DMS114 treated with DMSO at 0.1 percent for 48 hours (cell line): ENCODE data around the gene DMKN.

ENCODE experiments used
- DNase-seq: peaks from one replicate; lab custom pipeline; 2025; ENCODE audit not compliant: unreplicated experiment; lab: John Stamatoyannopoulos, UW

Gene DMKN

DNA sequence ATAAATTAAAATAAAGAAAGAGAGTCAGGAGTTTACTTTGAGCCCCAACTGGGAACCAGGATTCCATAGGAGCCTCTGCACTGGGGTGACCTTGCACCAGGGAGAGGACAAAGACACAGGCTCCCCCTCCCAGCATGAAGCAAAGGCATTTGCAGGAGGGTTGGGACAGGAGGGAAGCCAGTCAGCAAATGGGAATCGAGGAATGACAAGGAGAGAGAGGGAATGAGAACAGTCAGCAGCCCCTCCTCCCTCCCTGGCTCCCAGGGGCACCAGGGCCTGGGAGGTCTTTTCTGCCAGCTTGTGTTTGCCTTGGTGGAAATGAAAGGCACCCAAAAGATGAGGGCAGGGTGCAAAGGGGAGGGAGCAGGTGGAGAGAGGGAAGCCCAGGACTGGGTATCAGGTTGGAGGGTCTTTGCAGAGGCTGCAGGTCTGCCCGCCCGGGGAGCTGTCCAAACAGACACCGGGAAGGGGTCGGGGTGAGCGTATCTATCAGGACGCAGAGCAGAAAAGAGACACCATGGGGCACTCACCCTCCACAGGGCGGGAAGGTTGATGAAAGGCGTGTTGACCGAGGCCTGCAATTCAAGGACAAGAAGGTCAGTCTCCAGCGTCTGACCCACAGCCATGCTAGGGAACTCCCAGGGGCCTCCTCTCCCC lies 10.9 kb upstream of the DMKN start:
- no peak for DNase-seq

DNA sequence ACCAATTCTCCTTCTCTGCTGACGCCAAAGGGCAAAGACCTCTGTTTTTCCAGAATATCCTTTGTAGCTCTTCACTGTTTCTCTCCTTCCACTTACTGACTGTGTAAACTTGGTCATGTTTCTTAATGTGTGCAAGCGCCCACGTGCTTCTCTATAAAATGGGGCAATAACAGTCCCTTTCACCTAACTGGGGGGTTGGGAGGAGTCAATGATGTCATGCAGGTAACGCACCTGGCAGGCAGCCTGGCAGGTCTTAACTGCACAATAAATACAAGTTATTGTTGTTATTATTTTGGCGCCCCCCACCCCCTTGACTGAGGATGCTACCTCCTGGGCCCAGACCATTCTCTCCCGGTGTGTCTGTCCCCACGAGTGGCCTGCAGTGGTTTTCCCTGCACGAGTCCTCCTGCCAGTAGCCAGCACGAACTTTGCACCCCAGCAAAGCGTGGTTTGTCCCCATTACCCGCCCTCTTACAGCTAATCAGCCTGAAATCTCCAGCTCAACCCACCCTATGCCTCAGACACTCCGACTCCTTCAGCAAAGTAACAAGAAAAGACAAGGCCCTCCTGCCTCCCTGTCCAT lies 9.4 kb upstream of the DMKN start:
- no peak for DNase-seq

DNA sequence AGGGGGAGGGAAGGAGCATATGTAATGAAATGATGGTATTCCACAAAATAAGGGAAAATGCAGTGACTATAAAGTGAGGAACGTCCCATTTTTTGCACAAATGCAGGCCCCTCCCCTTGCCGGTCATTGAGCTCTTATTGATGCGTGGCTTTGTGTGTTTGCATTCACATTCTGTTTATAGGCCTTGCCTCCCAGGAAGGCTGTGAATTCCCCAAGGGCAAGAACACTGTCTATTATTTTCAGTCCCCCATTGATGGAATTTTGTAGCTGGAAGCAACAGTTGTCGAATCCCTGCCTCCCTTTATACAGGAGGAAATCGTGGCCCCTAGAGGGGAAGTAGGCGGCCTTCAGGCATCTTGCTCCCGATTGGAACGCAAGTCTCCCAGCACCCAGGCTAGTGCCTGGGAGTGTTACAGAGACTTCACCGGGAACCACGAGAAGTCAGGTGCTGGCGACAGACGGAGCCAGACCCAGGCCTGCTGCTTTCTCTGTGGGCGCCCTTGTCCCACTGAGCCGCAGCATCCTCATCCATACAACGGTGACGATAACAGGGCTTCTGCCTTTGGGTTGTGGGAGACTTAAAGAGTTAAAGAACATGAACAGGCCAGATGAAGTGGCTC lies 7.8 kb upstream of the DMKN start:
- DNase-seq, result no peak

GRCh38 chr19:35519291-35519690 lies 5.8 kb upstream of the DMKN start:
- DNase-seq, result no peak

DNA sequence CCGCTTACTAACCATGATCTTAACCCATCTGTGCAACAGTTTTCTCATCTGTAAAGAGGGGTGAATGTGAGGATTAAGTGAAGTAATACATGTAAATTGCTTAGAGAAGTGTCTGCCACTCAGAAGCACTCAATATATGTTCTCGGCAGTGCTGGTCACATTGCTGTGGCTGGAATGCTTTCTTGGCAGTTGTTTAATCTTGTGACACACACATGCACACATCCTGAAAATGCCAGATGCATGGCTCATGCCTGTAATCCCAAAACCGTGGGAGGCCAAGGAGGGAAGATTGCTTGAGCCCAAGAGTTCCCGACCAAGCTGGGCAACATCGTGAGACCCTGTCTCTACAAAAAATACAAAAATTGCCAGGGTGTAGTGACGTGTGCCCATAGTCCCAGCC lies 4.9 kb upstream of the DMKN start:
- no peak for DNase-seq

GRCh38 chr19:35517342-35517741 lies 3.9 kb upstream of the DMKN start:
- DNase-seq, result no peak

DNA sequence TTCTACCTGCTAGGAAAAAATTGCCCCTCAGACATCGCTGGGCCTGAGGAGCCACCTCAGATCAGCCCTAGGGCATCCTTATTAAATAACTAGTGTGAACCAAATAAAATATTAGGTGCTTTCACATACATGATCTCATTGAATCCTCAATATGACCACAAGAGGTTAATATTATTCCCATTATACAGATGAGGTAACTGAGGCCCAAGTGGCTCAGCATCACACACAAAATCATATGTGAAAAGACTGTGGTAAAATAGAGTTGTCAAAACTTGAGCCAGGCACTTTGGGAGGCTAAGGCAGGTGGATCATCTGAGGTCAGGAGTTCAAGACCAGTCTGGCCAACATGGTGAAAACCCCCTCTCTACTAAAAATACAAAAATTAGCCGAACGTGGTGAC lies 2.9 kb upstream of the DMKN start:
- no peak for DNase-seq

GRCh38 chr19:35514282-35514809 lies 897 bp upstream of the DMKN start:
- DNase-seq, result no peak

- no peak for DNase-seq
These were observed 420 bp downstream of the DMKN start for GRCh38 chr19:35512831-35513627.

DNA sequence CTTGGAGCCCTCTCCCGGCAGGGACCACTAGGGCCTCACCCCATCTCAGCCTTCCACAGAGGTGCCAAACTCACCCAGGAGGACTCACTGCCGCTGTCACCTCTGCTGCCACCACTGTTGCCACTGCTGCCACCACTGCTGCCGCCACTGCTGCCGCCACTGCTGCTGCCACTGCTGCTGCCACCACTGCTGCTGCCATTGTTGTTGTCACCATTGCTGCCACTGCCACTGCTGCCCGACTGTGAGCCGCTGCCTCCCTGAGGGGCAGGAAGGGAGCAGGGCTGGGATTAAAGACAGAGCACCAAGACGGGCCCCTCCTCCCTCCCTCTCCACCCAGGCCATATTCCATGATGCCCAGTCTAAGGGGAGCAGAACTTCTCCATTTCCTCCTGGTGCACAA lies 2.1 kb downstream of the DMKN start:
- no peak for DNase-seq

DNA sequence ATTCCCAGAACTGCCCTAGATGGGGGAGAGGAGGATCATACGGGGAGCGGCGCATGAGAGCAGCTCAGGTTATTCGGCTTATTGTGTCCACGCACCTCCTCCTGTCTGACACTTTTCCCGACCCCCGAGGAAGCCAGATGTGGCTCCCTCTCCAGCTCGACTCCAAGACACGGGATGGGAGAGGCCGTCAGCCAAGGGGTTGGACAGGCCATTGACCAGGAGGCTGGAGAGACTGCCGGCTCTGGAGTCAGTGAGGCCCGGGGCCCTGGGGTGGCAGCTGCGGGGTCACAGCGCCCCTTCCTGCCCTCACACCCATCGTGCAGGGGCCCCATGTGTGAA lies 2.9 kb downstream of the DMKN start:
- DNase-seq, result no peak

GRCh38 chr19:35509861-35510625 lies 3.4 kb downstream of the DMKN start:
- DNase-seq, result no peak

GRCh38 chr19:35509018-35509652 lies 4.3 kb downstream of the DMKN start:
- no peak for DNase-seq

GRCh38 chr19:35508129-35508528 lies 5.3 kb downstream of the DMKN start:
- DNase-seq, result no peak

- DNase-seq, result no peak
These were observed 5.9 kb downstream of the DMKN start for GRCh38 chr19:35507561-35507960.

DNA sequence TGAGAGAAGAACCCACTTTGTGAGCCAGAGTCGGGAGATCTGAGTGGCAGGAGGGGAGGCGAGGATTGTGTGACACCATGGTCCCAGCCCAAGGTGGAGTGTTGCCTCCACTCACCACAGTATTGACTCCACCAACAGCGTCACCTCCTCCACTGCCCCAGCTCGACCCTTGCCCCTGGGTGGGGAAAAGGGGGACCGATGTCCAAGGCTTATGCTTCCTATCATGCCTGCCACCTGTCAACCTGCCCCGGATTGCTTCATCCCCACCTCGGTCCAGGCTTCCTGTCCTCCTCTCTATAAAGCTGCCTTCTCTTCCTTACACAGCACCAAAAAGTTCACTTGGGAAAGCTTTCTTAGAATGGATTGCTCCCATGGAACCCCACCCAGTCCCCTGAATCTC lies 7.4 kb downstream of the DMKN start:
- no peak for DNase-seq

- no peak for DNase-seq
These were observed 10.7 kb downstream of the DMKN start for GRCh38 chr19:35502751-35503150.

GRCh38 chr19:35501684-35502083 lies 11.8 kb downstream of the DMKN start:
- DNase-seq, result no peak

- DNase-seq, result no peak
These were observed 12.8 kb downstream of the DMKN start for GRCh38 chr19:35500611-35501010.

GRCh38 chr19:35498984-35499527 lies 14.4 kb downstream of the DMKN start:
- DNase-seq, result no peak
